Measurements from ENCODE around the gene IL1RAPL1.

Gene IL1RAPL1

DNA sequence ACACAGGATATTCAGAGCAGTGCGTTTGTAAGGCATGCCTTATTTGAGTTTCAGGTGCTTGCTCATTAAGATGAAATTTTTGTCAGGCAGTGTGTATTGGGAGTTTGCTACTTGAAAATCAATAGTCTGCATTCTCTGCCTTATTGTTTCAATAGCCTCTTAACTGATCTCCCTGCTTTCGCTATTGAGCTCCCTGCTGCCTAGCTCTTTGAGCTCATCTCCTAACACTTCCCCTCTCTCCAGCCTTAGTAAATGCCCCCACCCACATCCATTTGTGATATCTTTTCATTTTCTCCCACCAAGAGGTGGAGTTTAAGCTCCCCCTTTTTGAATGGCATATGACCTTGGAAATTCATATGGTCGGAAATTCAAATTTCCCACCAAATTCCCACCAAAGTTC, 256.6 kb downstream of the IL1RAPL1 start:
- no peak overlapping the region for H3K4me3 ChIP-seq (ENCODE audit: low read depth, low read length)
- TF ChIP-seq MYC (IDR thresholded peaks at IDR 0.05; ENCODE audit: low read depth, low read length) (no peak), MAX (IDR thresholded peaks at IDR 0.05; ENCODE audit: low read depth, low read length) (no peak), POLR2A (IDR thresholded peaks at IDR 0.05; ENCODE audit: extremely low read depth, insufficient read length) (no peak)
- TF ChIP-seq, protein P1, sequence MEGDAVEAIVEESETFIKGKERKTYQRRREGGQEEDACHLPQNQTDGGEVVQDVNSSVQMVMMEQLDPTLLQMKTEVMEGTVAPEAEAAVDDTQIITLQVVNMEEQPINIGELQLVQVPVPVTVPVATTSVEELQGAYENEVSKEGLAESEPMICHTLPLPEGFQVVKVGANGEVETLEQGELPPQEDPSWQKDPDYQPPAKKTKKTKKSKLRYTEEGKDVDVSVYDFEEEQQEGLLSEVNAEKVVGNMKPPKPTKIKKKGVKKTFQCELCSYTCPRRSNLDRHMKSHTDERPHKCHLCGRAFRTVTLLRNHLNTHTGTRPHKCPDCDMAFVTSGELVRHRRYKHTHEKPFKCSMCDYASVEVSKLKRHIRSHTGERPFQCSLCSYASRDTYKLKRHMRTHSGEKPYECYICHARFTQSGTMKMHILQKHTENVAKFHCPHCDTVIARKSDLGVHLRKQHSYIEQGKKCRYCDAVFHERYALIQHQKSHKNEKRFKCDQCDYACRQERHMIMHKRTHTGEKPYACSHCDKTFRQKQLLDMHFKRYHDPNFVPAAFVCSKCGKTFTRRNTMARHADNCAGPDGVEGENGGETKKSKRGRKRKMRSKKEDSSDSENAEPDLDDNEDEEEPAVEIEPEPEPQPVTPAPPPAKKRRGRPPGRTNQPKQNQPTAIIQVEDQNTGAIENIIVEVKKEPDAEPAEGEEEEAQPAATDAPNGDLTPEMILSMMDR (IDR thresholded peaks at IDR 0.05; ENCODE audit: low read depth, low read length): no peak
- no peak for DNase-seq (ENCODE audit: low read depth)

GRCh38 chrX:28847423-28847822, 260.2 kb downstream of the IL1RAPL1 start:
- no peak overlapping the region for H3K4me3 ChIP-seq (ENCODE audit: low read depth, low read length)
- TF ChIP-seq MYC (IDR thresholded peaks at IDR 0.05; ENCODE audit: low read depth, low read length) (no peak), POLR2A (IDR thresholded peaks at IDR 0.05; ENCODE audit: extremely low read depth, insufficient read length) (no peak), MAX (IDR thresholded peaks at IDR 0.05; ENCODE audit: low read depth, low read length) (no peak)
- TF ChIP-seq, protein P1 (IDR thresholded peaks at IDR 0.05; ENCODE audit: low read depth, low read length): no peak
- DNase-seq (ENCODE audit: low read depth): no peak

DNA sequence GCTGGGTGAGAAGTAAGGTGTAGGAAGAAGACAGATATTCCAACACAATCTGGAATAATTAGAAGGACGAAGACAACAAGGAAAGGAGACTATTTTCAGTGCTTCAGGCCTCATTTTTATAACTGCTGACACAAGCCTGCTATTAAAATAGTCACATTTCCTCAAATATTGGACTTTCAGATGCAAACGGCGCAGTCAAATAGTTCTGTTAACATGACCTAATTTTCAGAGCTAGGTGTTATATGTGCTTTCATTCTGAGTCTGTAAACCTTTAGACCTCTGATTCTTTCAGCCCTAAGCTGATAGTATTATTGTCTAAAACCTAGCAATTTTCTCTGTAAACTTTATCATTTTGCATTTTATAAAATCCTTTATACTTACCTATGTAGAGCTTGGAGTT, 261.5 kb downstream of the IL1RAPL1 start:
- TF ChIP-seq MYC (IDR thresholded peaks at IDR 0.05; ENCODE audit: low read depth, low read length): no peak
- no peak for TF ChIP-seq POLR2A (IDR thresholded peaks at IDR 0.05; ENCODE audit: extremely low read depth, insufficient read length)
- no peak for TF ChIP-seq MAX (IDR thresholded peaks at IDR 0.05; ENCODE audit: low read depth, low read length)
- TF ChIP-seq, protein P1 (IDR thresholded peaks at IDR 0.05; ENCODE audit: low read depth, low read length): no peak
- no peak overlapping the region for H3K4me3 ChIP-seq (ENCODE audit: low read depth, low read length)
- no peak for DNase-seq (ENCODE audit: low read depth)

GRCh38 chrX:28850955-28851354, 263.7 kb downstream of the IL1RAPL1 start:
- no peak overlapping the region for H3K4me3 ChIP-seq (ENCODE audit: low read depth, low read length)
- TF ChIP-seq POLR2A (IDR thresholded peaks at IDR 0.05; ENCODE audit: extremely low read depth, insufficient read length) (no peak), MYC (IDR thresholded peaks at IDR 0.05; ENCODE audit: low read depth, low read length) (no peak)
- no peak for DNase-seq (ENCODE audit: low read depth)

DNA sequence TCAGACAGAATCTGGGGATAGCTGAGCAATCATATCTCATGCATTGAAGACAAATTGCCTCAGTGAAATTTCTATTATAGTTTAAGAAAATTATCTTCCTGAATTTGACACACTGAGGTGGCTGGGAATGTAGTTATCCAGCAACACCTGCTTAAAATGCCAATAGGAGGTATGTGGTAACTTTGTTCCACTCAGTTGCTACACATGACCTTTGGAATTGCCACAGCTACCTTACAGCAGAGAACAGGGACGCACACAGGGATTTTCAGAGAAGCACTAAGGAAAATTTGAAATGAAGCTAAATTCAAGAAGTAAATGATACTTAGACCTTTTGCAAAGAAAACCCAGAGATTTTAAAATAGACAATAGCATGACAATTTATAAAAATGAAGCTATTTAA, 264.6 kb downstream of the IL1RAPL1 start:
- no peak for DNase-seq (ENCODE audit: low read depth)
- no peak overlapping the region for H3K4me3 ChIP-seq (ENCODE audit: low read depth, low read length)
- TF ChIP-seq, protein P1 (IDR thresholded peaks at IDR 0.05; ENCODE audit: low read depth, low read length): no peak
- no peak for TF ChIP-seq MYC (IDR thresholded peaks at IDR 0.05; ENCODE audit: low read depth, low read length)
- TF ChIP-seq POLR2A (IDR thresholded peaks at IDR 0.05; ENCODE audit: extremely low read depth, insufficient read length): no peak
- no peak for TF ChIP-seq MAX (IDR thresholded peaks at IDR 0.05; ENCODE audit: low read depth, low read length)

- H3K4me3 ChIP-seq (ENCODE audit: low read depth, low read length): no peak overlapping the region
- no peak for DNase-seq (ENCODE audit: low read depth)
- TF ChIP-seq MAX (IDR thresholded peaks at IDR 0.05; ENCODE audit: low read depth, low read length): no peak
- TF ChIP-seq, protein P1 (IDR thresholded peaks at IDR 0.05; ENCODE audit: low read depth, low read length): no peak
- no peak for TF ChIP-seq POLR2A (IDR thresholded peaks at IDR 0.05; ENCODE audit: extremely low read depth, insufficient read length)
- TF ChIP-seq MYC (IDR thresholded peaks at IDR 0.05; ENCODE audit: low read depth, low read length): no peak
Measured at GRCh38 chrX:28854637-28855036, 267.4 kb downstream of the IL1RAPL1 start.

Data from NB4 (cell line).